Right lobe of liver (tissue), 6 donors: ENCODE measurements around the gene ZMYND11. TPM values are rescaled to one million over a fixed set of nuclear protein-coding genes. Genes with fewer than 3 reads are reported as not detected.

Experiments
- ATAC-seq, 4 donors: fragments of 200-7000 bp; cut with Tn5 transposase; one replicate each; pipeline ENCODE4 v1.9.1; 2020; ENCODE audit warnings: mild to moderate bottlenecking in 4 of 4, moderate library complexity in 4 of 4
- DNase-seq, 3 donors: peaks; one replicate each; pipeline ENCODE4 v3.0.0-alpha.2; 2020
- H3K27ac ChIP-seq, 3 donors: fragments of 200-600 bp; one replicate each; pipeline ENCODE4 v1.8.0; 2022
- H3K27me3 ChIP-seq, 2 donors: fragments of 200-600 bp; one replicate each; pipeline ENCODE4 v1.8.0; 2022
- H3K36me3 ChIP-seq, 4 donors: fragments of 200-600 bp; sonication (generic) in 1 of 4; one replicate each; pipeline versions ENCODE4 v1.5.1 to v1.8.0; 2017 to 2022; ENCODE audit warnings: control low read depth in 1 of 4
- H3K4me1 ChIP-seq, 4 donors: fragments of 200-600 bp; sonication (generic) in 1 of 4; one replicate each; pipeline versions ENCODE4 v1.5.1 to v1.8.0; 2017 to 2022; ENCODE audit warnings: control low read depth in 1 of 4
- H3K4me3 ChIP-seq, 3 donors: fragments of 200-600 bp; one replicate each; pipeline ENCODE4 v1.8.0; 2022
- H3K9me3 ChIP-seq, 4 donors: fragments of 200-600 bp; sonication (generic) in 1 of 4; one replicate each; pipeline versions ENCODE4 v1.5.1 to v1.8.0; 2017 to 2022; ENCODE audit warnings: control low read depth in 1 of 4
- POLR2A ChIP-seq: fragments of 450-650 bp; IDR thresholded peaks from one replicate; pipeline ENCODE4 v1.6.1; 2017; ENCODE audit warnings: antibody characterized with exemption, mild to moderate bottlenecking
- WGBS: methylation state at CpG from one replicate; pipeline ENCODE4 v1.1.6; 2018; ENCODE audit warnings: low coverage, low lambda C conversion rate; ENCODE audit not compliant: insufficient coverage; ENCODE audit errors: missing lambda C conversion rate; 5-methylcytosine and 5-hydroxymethylcytosine counted together
- intact Hi-C, 2 donors: fragments of 100-400 bp; cut with DNase I; formaldehyde crosslinking; loops; one replicate each; pipeline versions ENCODE4 v1.11.2 to v1.14.1; 2022
- total RNA-seq, 6 experiments: library from RNA; depleted of rRNA in 2 of 6; stranded (reverse); fragments of >200 nt in 2 of 6; fragmentation: NEBNext Ultra II Directional in 3 of 6; extraction: Animal tissue kit (Norgen Biotek cat#: 25700) in 3 of 6; gene quantifications; one replicate each; pipeline versions ENCODE4 v1.1.0 to v1.2.4, GENCODE V29; 2016 to 2023
- TF ChIP-seq, protein P1 (sequence below), 4 donors: fragments of 200-600 bp in 3 of 4; fragments of 450-650 bp in 1 of 4; IDR thresholded peaks; one replicate each; pipeline versions ENCODE4 v1.5.1 to v1.8.0; 2016 to 2022; ENCODE audit warnings: antibody characterized with exemption in 4 of 4, mild to moderate bottlenecking in 2 of 4
- donor health status: DM: no; HTN: yes; CAD: no.
- donor health status: DM: no; HTN: no; CAD: no.
- donor health status: DM: no; HTN: no; CAD: no.
- donor health status: DM: no; HTN: yes; CAD: no.
- donor health status: DM: no; HTN: yes; CAD: no.

ZMYND11 gene
- total RNA-seq, 6 experiments from 2014 or later, result 22.5 to 30.6 (median 24.4) TPM

DNA sequence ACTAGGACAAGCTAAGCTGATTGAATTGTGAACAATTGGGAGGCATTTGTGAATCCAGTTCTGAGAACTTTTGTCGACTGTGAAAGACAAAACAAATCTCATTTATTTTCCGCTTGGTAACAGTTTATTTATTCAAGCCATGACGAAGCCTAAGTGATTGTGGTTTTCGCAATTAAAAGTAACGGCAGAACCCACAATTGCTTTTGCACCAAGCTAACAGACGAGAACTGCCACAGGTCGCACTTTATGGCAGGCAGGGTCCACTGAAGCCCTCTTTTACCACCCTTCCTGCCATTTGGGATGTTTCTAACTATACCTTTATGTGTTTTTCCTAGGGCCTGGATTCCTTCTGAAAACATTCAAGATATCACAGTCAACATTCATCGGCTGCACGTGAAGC is 111.2 kb downstream of the ZMYND11 start:
- Histone ChIP-seq H3K27me3 (no peaks in the 10 kb centered on the region), H3K4me1 (no peaks in the 10 kb centered on the region), H3K4me3 (no peak overlapping the region), H3K9me3 (no peaks in the 10 kb centered on the region), H3K27ac (no peak overlapping the region), H3K36me3 (peaks cover 2 to 51% (median 16%) of the 10 kb centered on the region in 4 donors)
- no peak for ATAC-seq
- intact Hi-C loops, result no loop called here
- 87% methylated on average over 9 of the region's 9 CpGs for WGBS
- TF ChIP-seq POLR2A, result no peak
- TF ChIP-seq, protein P1, sequence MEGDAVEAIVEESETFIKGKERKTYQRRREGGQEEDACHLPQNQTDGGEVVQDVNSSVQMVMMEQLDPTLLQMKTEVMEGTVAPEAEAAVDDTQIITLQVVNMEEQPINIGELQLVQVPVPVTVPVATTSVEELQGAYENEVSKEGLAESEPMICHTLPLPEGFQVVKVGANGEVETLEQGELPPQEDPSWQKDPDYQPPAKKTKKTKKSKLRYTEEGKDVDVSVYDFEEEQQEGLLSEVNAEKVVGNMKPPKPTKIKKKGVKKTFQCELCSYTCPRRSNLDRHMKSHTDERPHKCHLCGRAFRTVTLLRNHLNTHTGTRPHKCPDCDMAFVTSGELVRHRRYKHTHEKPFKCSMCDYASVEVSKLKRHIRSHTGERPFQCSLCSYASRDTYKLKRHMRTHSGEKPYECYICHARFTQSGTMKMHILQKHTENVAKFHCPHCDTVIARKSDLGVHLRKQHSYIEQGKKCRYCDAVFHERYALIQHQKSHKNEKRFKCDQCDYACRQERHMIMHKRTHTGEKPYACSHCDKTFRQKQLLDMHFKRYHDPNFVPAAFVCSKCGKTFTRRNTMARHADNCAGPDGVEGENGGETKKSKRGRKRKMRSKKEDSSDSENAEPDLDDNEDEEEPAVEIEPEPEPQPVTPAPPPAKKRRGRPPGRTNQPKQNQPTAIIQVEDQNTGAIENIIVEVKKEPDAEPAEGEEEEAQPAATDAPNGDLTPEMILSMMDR (IDR thresholded peaks at IDR 0.05), result no peak
- DNase-seq, result no peak

- intact Hi-C loops, result no loop called here
- H3K36me3 ChIP-seq, result peaks cover 2 to 40% (median 16%) of the 10 kb centered on the region in 4 donors
- no peak overlapping the region for H3K27ac ChIP-seq
- no peak overlapping the region for H3K4me3 ChIP-seq
- no peaks in the 10 kb centered on the region for H3K4me1 ChIP-seq
- 86% methylated on average over 3 of the region's 4 CpGs for WGBS
- no peak for TF ChIP-seq POLR2A
- TF ChIP-seq, protein P1 (IDR thresholded peaks at IDR 0.05), result no peak
- no peak for DNase-seq
- ATAC-seq, result no peak
- no peaks in the 10 kb centered on the region for H3K9me3 ChIP-seq
- no peaks in the 10 kb centered on the region for H3K27me3 ChIP-seq
Observed at GRCh38 chr10:247480-247879, 112.2 kb downstream of the ZMYND11 start.

- Histone ChIP-seq H3K27ac (no peak overlapping the region), H3K27me3 (no peaks in the 10 kb centered on the region), H3K4me1 (no peaks in the 10 kb centered on the region), H3K36me3 (peaks cover 2 to 38% (median 16%) of the 10 kb centered on the region in 4 donors), H3K9me3 (no peaks in the 10 kb centered on the region), H3K4me3 (no peak overlapping the region)
- 94% methylated on average over 9 of the region's 15 CpGs for WGBS
- ATAC-seq (no peak), DNase-seq (no peak)
- intact Hi-C loops, result no loop called here
- no peak for TF ChIP-seq POLR2A
- TF ChIP-seq, protein P1 (IDR thresholded peaks at IDR 0.05), result no peak
Observed at GRCh38 chr10:248307-248706, 113.1 kb downstream of the ZMYND11 start.

DNA sequence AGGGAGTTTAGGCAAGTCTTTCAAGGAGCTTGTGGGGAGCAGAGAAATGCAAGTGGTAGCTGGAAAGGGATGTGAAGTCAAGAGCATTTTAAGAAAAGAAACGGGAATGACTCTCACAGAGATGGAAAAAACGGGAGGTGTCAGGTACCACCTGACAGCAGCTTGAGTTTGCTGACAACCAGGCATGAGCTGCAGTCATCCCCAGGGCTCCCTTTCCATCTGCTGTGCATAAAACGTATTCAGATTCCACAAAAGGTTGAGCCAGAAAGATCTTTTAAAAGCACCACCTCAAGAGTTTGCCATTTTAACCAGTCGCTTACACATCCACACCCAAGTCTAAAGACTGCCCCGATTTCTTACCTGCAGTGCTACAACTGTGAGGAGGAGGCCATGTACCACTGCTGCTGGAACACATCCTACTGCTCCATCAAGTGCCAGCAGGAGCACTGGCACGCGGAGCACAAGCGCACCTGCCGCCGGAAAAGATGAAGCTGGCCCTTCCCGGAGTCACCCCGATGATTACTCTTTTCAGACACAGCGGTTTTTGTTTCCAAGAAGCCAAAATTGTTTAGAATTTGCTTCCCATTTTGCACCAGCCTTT is 116.8 kb downstream of the ZMYND11 start:
- DNase-seq (no peak), ATAC-seq (no peak)
- Histone ChIP-seq H3K4me3 (no peak overlapping the region), H3K27me3 (no peaks in the 10 kb centered on the region), H3K27ac (no peak overlapping the region), H3K36me3 (peaks cover 2 to 32% (median 14%) of the 10 kb centered on the region in 4 donors), H3K4me1 (no peaks in the 10 kb centered on the region), H3K9me3 (no peaks in the 10 kb centered on the region)
- 91% methylated on average over 10 of the region's 13 CpGs for WGBS
- TF ChIP-seq POLR2A, result no peak
- TF ChIP-seq, protein P1 (IDR thresholded peaks at IDR 0.05), result no peak
- intact Hi-C loops, result no loop called here
